Panc1 (cell line): ENCODE measurements around the gene TRIM5. TPM values are rescaled to one million over a fixed set of nuclear protein-coding genes. Genes with fewer than 3 reads are reported as not detected.
"Not testable (repeated sequence)": the region's sequence is repeated elsewhere in the genome, so short reads cannot be mapped to it uniquely, and the experiment has no call there.

Experiments used
- ATAC-seq: fragments of 200-7000 bp; cut with Tn5 transposase; 2 replicates; pipeline ENCODE4 v1.9.1; 2020; ENCODE audit warnings: mild to moderate bottlenecking, moderate library complexity
- BruUV-seq: library from RNA; stranded (reverse); fragments of 400-500 nt; replicated peaks from 2 replicates; lab custom pipeline; 2021; lab: Mats Ljungman, UMichigan
- CTCF ChIA-PET: fragments of 300-600 bp; sonication (Branson Sonifier 250); formaldehyde crosslinking; loops from one replicate; lab custom pipeline; 2022; ENCODE audit warnings: antibody characterized with exemption; lab: Charles Lee
- POLR2A ChIA-PET: fragments of 300-600 bp; sonication (Branson Sonifier 250); formaldehyde crosslinking; loops from one replicate; lab custom pipeline; 2022; ENCODE audit warnings: antibody characterized with exemption; lab: Charles Lee
- DNase-seq: peaks from one replicate; pipeline ENCODE4 v3.0.0-alpha.2; 2010; ENCODE audit warnings: low read depth, low spot score
- H3K27ac ChIP-seq: 2 replicates; pipeline ENCODE4 v1.5.1; 2011; ENCODE audit warnings: mild to moderate bottlenecking, low read length, inconsistent platforms
- H3K27me3 ChIP-seq: fragments of 200-500 bp; sonication (Bioruptor generic); 2 replicates; pipeline ENCODE4 v1.6.0; 2014; ENCODE audit warnings: low read length, inconsistent platforms; ENCODE audit not compliant: control insufficient read depth, insufficient read depth
- H3K36me3 ChIP-seq: fragments of 200-500 bp; sonication (Bioruptor generic); 2 replicates; pipeline ENCODE4 v1.5.1; 2014; ENCODE audit warnings: inconsistent platforms, mild to moderate bottlenecking, low read length, moderate library complexity; ENCODE audit not compliant: control insufficient read depth, insufficient read depth
- H3K4me1 ChIP-seq: 2 replicates; pipeline ENCODE4 v1.5.1; 2011; ENCODE audit warnings: inconsistent platforms, mild to moderate bottlenecking, low read length, moderate library complexity; ENCODE audit not compliant: control insufficient read depth, insufficient read depth
- H3K4me3 ChIP-seq, 2 experiments: 2 replicates each; pipeline ENCODE4 v1.5.1; 2011 to 2012; ENCODE audit warnings: low read depth in 2 of 2, low read length in 2 of 2, mild to moderate bottlenecking in 2 of 2, inconsistent platforms in 1 of 2, moderate library complexity in 1 of 2
- H3K9me3 ChIP-seq: fragments of 200-500 bp; sonication (Bioruptor generic); 2 replicates; pipeline ENCODE4 v1.5.1; 2014; ENCODE audit warnings: low read depth, mild to moderate bottlenecking, inconsistent platforms, low read length, moderate library complexity; ENCODE audit not compliant: control insufficient read depth, insufficient read depth
- CTCF ChIP-seq: fragments of 450-650 bp; IDR thresholded peaks from 2 replicates; pipeline ENCODE4 v1.5.1; 2017; ENCODE audit warnings: mild to moderate bottlenecking
- POLR2AphosphoS5 ChIP-seq: IDR thresholded peaks from 2 replicates; pipeline ENCODE4 v1.6.1; 2012; ENCODE audit warnings: mild to moderate bottlenecking, low read depth, low read length, moderate library complexity
- REST ChIP-seq, 2 experiments: IDR thresholded peaks; 2 replicates each; pipeline ENCODE4 v1.6.1; 2011 to 2012; ENCODE audit warnings: low read depth in 2 of 2, control low read depth in 1 of 2, low read length in 1 of 2, mild to moderate bottlenecking in 1 of 2, moderate library complexity in 1 of 2; ENCODE audit not compliant: insufficient read depth in 1 of 2
- SIN3A ChIP-seq: IDR thresholded peaks from 2 replicates; pipeline ENCODE4 v1.6.1; 2012; ENCODE audit warnings: low read depth, mild to moderate bottlenecking, low read length, moderate library complexity, borderline replicate concordance; ENCODE audit not compliant: insufficient read depth
- TCF7L2 ChIP-seq: IDR thresholded peaks from 2 replicates; pipeline ENCODE4 v1.6.1; 2011; ENCODE audit warnings: mild to moderate bottlenecking, low read depth, low read length, inconsistent platforms
- in situ Hi-C: cut with HindIII; loops from 2 replicates; pipeline ENCODE4 v1.10.0; 2016; ENCODE audit warnings: low sequenced_read_pairs, low pct_unique_long_range_greater_than_20kb
- intact Hi-C: fragments of 100-400 bp; cut with micrococcal nuclease; formaldehyde crosslinking; loops from one replicate; pipeline ENCODE4 v1.10.0; 2022; ENCODE audit not compliant: unreplicated experiment
- total RNA-seq: library from RNA; stranded (reverse); gene quantifications from one replicate; pipeline ENCODE4 v1.2.1, GENCODE V29; 2021; ENCODE audit not compliant: unreplicated experiment

Gene TRIM5
- total RNA-seq, 1 experiment from 2014 or later, result 56.1 TPM

- CTCF ChIA-PET, result no interaction called here
- H3K27me3 ChIP-seq, result peaks cover 16% of the 10 kb centered on the region; the same call in 1 of the 2 replicates
- H3K36me3 ChIP-seq, result no peaks in the 10 kb centered on the region
- DNase-seq (no peak), ATAC-seq (no peak)
- H3K27ac ChIP-seq, result no peak overlapping the region
- intact Hi-C loops (no loop called here), in situ Hi-C loops (no loop called here)
- BruUV-seq, result no TSS peak
- no peaks in the 10 kb centered on the region for H3K9me3 ChIP-seq
- no peak for TF ChIP-seq SIN3A
- no peak for TF ChIP-seq TCF7L2
- TF ChIP-seq REST (IDR thresholded peaks at IDR 0.05; ENCODE audit: insufficient read depth in 1 of 2, low read depth in 2 of 2, low read length in 1 of 2), result no peak
- TF ChIP-seq POLR2AphosphoS5, result no peak
- no peak for TF ChIP-seq CTCF
- no peak overlapping the region for H3K4me3 ChIP-seq
- H3K4me1 ChIP-seq, result no peaks in the 10 kb centered on the region
- POLR2A ChIA-PET, result no interaction called here
Observed at GRCh38 chr11:5719703-5720495, 35.0 kb upstream of the TRIM5 start.

- DNase-seq, in situ Hi-C loops, H3K27me3 ChIP-seq, H3K4me1 ChIP-seq, H3K9me3 ChIP-seq, intact Hi-C loops, CTCF ChIA-PET, ATAC-seq, POLR2A ChIA-PET, H3K4me3 ChIP-seq, BruUV-seq, H3K36me3 ChIP-seq, H3K27ac ChIP-seq: not testable (repeated sequence)
Observed at GRCh38 chr11:5716518-5716917, 31.6 kb upstream of the TRIM5 start.

GRCh38 chr11:5713695-5714094, 28.8 kb upstream of the TRIM5 start:
- in situ Hi-C loops, result no loop called here
- Histone ChIP-seq H3K36me3 (no peaks in the 10 kb centered on the region), H3K27me3 (peaks cover 12% of the 10 kb centered on the region), H3K4me3 (no peak overlapping the region), H3K9me3 (no peaks in the 10 kb centered on the region), H3K27ac (no peak overlapping the region), H3K4me1 (no peaks in the 10 kb centered on the region)
- POLR2A ChIA-PET, result no interaction called here
- intact Hi-C loops, result loop anchor here (5.0 kb wide), 1 partner anchor 236 kb away; no protein-coding TSS in a partner anchor
- ATAC-seq (no peak), DNase-seq (no peak)
- TF ChIP-seq SIN3A, result no peak
- TF ChIP-seq CTCF, result no peak
- no peak for TF ChIP-seq TCF7L2
- TF ChIP-seq POLR2AphosphoS5, result no peak
- TF ChIP-seq REST (IDR thresholded peaks at IDR 0.05; ENCODE audit: insufficient read depth in 1 of 2, low read depth in 2 of 2, low read length in 1 of 2), result no peak
- CTCF ChIA-PET, result no interaction called here
- BruUV-seq, result no TSS peak
